ENCODE results near the gene RNGTT.
"Not testable (repeated sequence)": the region's sequence is repeated elsewhere in the genome, so short reads cannot be mapped to it uniquely, and the experiment has no call there.

The RNGTT gene

GRCh38 chr6:88785478-88785877 lies 177.9 kb downstream of the RNGTT start:
- DNase-seq (ENCODE audit: low read depth), result no peak
- no peak overlapping the region for H3K4me3 ChIP-seq (ENCODE audit: low read length)
- no peak for TF ChIP-seq CTCF (IDR thresholded peaks at IDR 0.05; ENCODE audit: insufficient read depth, low read depth, low read length, missing control alignments)

GRCh38 chr6:88780714-88781389 lies 182.6 kb downstream of the RNGTT start:
- DNase-seq (ENCODE audit: low read depth), result peak; percentile 72
- peak; percentile 96 for TF ChIP-seq CTCF (IDR thresholded peaks at IDR 0.05; ENCODE audit: insufficient read depth, low read depth, low read length, missing control alignments)

DNA sequence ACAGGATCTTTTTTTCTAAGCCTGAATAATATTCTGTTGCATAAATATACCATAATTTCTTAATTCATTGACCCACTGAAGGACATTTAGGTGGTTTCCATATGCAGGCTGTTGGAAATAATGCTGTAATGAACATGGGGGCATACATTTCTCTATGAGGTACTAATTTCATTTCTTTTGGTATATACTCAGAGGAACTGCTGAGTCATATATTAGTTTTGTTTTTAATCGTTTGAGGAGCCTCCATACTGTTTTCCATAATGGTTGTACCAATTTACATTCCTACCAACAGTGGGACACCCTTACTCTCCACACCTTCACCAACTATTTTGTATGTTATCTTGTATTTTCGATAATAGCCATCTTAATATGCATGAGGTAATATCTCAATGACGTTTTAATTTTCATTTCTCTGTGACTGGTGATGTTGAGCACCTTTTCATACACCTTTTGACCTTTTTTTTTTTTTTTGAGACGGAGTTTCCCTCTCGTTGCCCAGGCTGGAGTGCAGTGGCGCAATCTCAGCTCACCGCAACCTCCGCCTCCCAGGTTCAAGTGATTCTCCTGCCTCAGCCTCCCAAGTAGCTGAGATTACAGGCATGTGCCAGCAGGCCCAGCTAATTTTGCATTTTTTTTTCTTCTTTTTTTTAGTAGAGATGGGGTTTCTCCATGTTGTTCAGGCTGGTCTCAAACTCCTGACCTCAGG lies 187.4 kb downstream of the RNGTT start:
- no peak for DNase-seq (ENCODE audit: low read depth)
- H3K4me3 ChIP-seq (ENCODE audit: low read length), result no peak overlapping the region
- no peak for TF ChIP-seq CTCF (IDR thresholded peaks at IDR 0.05; ENCODE audit: insufficient read depth, low read depth, low read length, missing control alignments)

More at GRCh38 chr6:88780714-88781389, 182.6 kb downstream of the RNGTT start:
- H3K4me3 ChIP-seq (ENCODE audit: low read length), result no peak overlapping the region

- not testable (repeated sequence) for DNase-seq (ENCODE audit: low read depth); H3K4me3 ChIP-seq (ENCODE audit: low read length)
Measured at GRCh38 chr6:88768114-88768513, 195.3 kb downstream of the RNGTT start.

- no peak overlapping the region for H3K4me3 ChIP-seq (ENCODE audit: low read length)
- DNase-seq (ENCODE audit: low read depth), result no peak
- TF ChIP-seq CTCF (IDR thresholded peaks at IDR 0.05; ENCODE audit: insufficient read depth, low read depth, low read length, missing control alignments), result no peak
Measured at GRCh38 chr6:88764081-88764480, 199.3 kb downstream of the RNGTT start.

DNA sequence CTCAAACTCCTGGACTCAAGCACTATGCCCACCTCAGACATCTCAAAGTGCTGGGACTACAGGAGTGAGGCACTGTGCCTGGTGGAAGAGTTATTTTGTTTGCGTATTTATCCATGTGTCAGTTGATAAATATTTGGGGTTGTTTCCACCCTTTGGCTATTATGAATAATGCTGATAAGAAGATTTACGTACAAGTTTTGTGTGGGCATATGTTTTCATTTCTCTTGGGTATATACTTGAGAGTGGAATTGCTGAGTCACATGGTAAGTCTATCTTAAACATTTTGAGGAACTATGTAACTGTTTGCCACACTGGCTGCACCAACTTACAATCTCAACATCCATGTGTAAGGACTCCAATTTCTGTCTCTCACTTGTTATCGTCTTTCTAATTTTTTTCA lies 200.3 kb downstream of the RNGTT start:
- TF ChIP-seq CTCF (IDR thresholded peaks at IDR 0.05; ENCODE audit: insufficient read depth, low read depth, low read length, missing control alignments), result no peak
- DNase-seq (ENCODE audit: low read depth), result peak; percentile 2
- no peak overlapping the region for H3K4me3 ChIP-seq (ENCODE audit: low read length)

DNA sequence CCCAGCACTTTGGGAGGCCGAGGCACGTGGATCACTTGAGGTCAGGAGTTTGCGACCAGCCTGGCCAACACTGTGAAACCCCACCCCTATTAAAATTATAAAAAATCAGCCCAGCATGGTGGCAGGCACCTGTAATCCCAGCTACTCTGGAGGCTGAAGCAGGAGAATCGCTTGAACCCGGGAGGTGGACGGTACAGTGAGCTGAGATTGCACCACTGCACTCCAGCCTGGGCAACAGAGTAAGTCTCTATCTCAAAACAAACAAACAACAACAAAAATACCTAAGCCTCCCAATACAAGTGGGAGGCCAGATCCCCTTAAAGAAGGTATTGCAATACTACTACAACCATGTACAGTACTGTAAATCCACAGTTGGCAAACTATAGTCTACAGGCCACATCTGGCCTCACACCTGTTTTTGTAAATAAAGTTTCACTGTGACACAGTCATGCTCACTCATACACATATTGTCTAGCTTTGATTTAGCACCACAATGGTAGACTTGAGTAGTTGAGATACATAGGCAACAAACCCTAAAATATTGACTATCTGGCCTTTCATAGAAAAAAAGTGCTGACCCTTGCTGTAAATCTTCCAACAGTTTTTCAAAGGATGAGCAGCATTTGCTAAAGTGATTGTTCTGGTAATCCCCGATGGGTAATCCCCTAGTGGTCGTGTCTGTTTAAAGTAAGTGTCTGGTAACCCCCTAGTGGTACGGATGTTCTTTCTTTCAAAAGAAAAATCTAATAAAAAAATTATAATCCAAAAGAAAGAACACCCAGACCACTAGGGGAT lies 202.0 kb downstream of the RNGTT start:
- H3K4me3 ChIP-seq (ENCODE audit: low read length), result no peak overlapping the region
- TF ChIP-seq CTCF (IDR thresholded peaks at IDR 0.05; ENCODE audit: insufficient read depth, low read depth, low read length, missing control alignments), result no peak
- no peak for DNase-seq (ENCODE audit: low read depth)
